WERI-Rb-1 (cell line): ENCODE measurements around the gene RBBP6.

Experiments
- DNase-seq: peaks from one replicate; pipeline ENCODE4 v3.0.0-alpha.2; 2020
- H3K27ac ChIP-seq: fragments of 250-450 bp; sonication (Bioruptor Pico); 2 replicates; pipeline ENCODE4 v1.5.1; 2020; ENCODE audit warnings: mild to moderate bottlenecking, moderate library complexity
- H3K27me3 ChIP-seq: fragments of 250-450 bp; sonication (Bioruptor Pico); 2 replicates; pipeline ENCODE4 v1.5.1; 2021; ENCODE audit warnings: mild to moderate bottlenecking, low read depth, moderate library complexity; ENCODE audit not compliant: insufficient read depth, severe bottlenecking
- H3K36me3 ChIP-seq: fragments of 250-450 bp; sonication (Bioruptor Pico); 2 replicates; pipeline ENCODE4 v1.5.1; 2020; ENCODE audit warnings: mild to moderate bottlenecking, moderate library complexity
- H3K4me3 ChIP-seq: 2 replicates; pipeline ENCODE4 v1.5.1; 2011; ENCODE audit warnings: low read depth, mild to moderate bottlenecking, control low read depth, low read length
- H3K9me3 ChIP-seq: fragments of 250-450 bp; sonication (Bioruptor Pico); 2 replicates; pipeline ENCODE4 v1.5.1; 2021; ENCODE audit warnings: mild to moderate bottlenecking, moderate library complexity; ENCODE audit not compliant: severe bottlenecking
- TF ChIP-seq, protein P1 (sequence below): IDR thresholded peaks from 2 replicates; pipeline ENCODE4 v1.5.1; 2011; ENCODE audit warnings: low read depth, mild to moderate bottlenecking, control low read depth, inconsistent platforms, low read length

The RBBP6 gene

DNA sequence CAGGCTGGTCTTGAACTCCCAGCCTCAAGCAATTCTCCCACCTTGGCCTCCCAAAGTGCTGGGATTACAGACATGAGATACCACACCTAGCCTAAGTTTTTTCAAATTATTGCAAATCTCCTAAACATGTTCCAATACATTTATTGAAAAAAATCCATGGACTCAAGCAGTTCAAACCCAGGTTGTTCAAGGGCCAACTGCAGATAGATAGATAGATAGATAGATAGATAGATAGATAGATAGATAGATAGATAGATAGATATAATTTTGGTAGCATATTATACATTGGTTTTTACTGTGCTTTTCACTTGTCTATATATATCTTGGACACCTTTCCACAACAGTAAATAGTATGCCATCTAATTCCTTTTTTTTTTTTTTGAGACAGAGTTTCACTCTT is 20.9 kb upstream of the RBBP6 start:
- Histone ChIP-seq H3K27ac (no peak overlapping the region), H3K4me3 (no peak overlapping the region), H3K36me3 (no peaks in the 10 kb centered on the region), H3K9me3 (no peaks in the 10 kb centered on the region), H3K27me3 (no peaks in the 10 kb centered on the region)
- DNase-seq: no peak
- TF ChIP-seq, protein P1, sequence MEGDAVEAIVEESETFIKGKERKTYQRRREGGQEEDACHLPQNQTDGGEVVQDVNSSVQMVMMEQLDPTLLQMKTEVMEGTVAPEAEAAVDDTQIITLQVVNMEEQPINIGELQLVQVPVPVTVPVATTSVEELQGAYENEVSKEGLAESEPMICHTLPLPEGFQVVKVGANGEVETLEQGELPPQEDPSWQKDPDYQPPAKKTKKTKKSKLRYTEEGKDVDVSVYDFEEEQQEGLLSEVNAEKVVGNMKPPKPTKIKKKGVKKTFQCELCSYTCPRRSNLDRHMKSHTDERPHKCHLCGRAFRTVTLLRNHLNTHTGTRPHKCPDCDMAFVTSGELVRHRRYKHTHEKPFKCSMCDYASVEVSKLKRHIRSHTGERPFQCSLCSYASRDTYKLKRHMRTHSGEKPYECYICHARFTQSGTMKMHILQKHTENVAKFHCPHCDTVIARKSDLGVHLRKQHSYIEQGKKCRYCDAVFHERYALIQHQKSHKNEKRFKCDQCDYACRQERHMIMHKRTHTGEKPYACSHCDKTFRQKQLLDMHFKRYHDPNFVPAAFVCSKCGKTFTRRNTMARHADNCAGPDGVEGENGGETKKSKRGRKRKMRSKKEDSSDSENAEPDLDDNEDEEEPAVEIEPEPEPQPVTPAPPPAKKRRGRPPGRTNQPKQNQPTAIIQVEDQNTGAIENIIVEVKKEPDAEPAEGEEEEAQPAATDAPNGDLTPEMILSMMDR: no peak

DNA sequence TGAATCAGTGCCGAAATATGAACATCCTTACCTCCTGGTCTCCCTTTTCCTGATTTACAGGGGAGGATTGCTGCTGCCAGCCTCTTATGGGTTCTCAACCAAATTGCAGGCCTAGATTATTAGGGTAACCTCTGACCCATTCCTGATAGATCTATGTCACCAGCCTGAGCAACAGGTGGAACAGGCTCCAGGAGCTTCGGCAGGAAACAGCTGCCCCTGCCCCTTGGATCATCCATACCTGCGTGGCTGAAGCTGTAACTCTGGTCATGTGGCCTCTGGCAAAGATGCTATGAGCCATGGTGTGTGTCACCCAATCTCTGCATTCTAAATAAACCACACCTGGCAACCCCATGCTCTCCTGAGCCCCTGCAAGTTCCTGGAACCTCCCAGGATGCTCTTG is 18.4 kb upstream of the RBBP6 start:
- Histone ChIP-seq H3K27ac (no peak overlapping the region), H3K9me3 (no peaks in the 10 kb centered on the region), H3K36me3 (no peaks in the 10 kb centered on the region), H3K27me3 (no peaks in the 10 kb centered on the region), H3K4me3 (no peak overlapping the region)
- TF ChIP-seq, protein P1: no peak
- DNase-seq: no peak

DNA sequence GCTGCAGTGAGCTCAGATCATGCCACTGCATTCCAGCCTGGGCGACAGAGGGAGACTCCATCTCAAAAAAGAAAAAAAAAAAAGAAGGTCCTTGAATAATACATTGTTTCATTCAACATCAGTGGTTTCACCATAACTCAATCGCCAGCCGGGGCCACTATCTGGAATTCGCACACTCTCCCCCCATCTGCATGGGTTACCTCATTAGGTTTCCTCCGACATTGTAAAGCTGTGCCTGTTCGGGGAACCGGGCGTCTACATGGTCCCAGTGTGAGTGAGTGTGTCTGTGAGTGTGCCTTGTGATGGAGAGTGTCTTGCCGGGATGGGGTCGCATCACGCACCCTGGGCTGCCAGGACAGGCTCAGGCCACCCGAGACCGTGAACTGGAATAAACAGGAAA is 16.6 kb upstream of the RBBP6 start:
- Histone ChIP-seq H3K9me3 (no peaks in the 10 kb centered on the region), H3K36me3 (no peaks in the 10 kb centered on the region), H3K27ac (no peak overlapping the region), H3K27me3 (no peaks in the 10 kb centered on the region), H3K4me3 (no peak overlapping the region)
- TF ChIP-seq, protein P1: no peak
- DNase-seq: no peak

DNA sequence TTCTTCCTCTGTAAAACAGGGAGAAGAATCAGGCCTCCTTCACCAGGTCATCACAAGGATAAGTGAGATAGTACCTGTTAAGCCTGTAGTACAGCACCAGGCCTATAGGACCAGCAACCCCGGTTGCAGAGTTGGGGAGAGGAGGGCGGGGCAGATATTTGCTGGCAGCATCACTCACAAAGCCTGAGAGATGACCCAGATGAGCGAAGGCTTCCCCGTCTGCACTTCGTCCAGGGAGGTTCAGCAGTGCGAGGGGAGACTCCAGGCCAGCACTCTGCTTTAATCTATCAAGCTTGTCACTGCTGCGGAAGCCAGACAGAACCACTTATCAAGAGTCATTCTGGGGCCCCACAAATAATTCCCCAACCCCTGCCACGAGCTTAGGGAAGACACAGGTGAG is 15.8 kb upstream of the RBBP6 start:
- H3K27me3 ChIP-seq: no peaks in the 10 kb centered on the region
- DNase-seq: peak; percentile 78
- peak overlapping the region; percentile 58 for H3K27ac ChIP-seq

DNA sequence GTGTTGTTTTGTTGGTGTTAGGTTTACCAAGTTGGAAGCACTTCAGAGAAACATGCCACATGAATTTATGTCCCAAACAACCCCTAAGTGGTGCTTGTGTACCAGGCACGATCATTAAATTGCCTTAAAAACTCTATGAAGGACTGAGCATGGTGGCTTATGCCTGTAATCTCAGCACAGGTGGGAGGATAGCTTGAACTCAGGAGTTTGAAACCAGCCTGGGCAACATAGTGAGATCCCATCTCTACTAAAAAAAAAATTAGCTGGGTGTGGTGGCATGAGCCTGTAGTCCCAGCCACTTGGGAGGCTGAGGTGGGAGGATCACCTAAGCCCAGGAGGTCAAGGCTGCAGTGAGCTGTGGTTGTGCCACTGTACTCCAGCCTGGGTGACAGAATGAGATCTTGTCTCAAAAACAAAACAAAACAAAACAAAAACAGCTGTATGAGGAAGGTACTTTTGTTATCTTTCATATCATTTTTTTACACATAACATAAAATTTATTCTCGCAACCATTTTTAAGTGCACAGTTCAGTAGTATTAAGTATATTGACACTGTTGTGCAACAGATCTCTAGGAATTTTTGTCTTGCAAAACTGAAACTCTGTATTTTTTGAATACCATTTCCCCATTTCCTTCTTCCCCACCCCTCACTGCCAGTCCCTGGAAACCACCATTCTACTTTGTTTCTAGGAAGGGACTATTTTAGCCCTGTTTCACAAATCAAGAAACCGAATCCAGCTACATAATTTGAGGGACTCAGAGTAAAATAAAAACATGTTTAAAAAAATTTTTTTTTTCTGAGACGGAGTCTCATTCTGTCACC is 14.3 kb upstream of the RBBP6 start:
- DNase-seq: no peak
- no peaks in the 10 kb centered on the region for H3K27me3 ChIP-seq
- H3K27ac ChIP-seq: no peak overlapping the region
- TF ChIP-seq, protein P1: no peak
- H3K9me3 ChIP-seq: no peaks in the 10 kb centered on the region
- H3K4me3 ChIP-seq: no peak overlapping the region
- H3K36me3 ChIP-seq: no peaks in the 10 kb centered on the region

More for the DNA sequence above, 15.8 kb upstream of the RBBP6 start:
- no peak overlapping the region for H3K4me3 ChIP-seq
- TF ChIP-seq, protein P1: no peak
- H3K9me3 ChIP-seq: no peaks in the 10 kb centered on the region
- no peaks in the 10 kb centered on the region for H3K36me3 ChIP-seq
